Non-pigmented ciliary epithelial cell (primary cell): ENCODE data around the gene PNMA8C.
"Not testable (repeated sequence)": the region's sequence is repeated elsewhere in the genome, so short reads cannot be mapped to it uniquely, and the experiment has no call there.

Experiments
- DNase-seq: peaks from one replicate; pipeline ENCODE4 v3.0.0-alpha.2; 2010; ENCODE audit warnings: low read depth

The PNMA8C gene

GRCh38 chr19:46447006-46447405 is 18.3 kb upstream of the PNMA8C start:
- DNase-seq = no peak

DNA sequence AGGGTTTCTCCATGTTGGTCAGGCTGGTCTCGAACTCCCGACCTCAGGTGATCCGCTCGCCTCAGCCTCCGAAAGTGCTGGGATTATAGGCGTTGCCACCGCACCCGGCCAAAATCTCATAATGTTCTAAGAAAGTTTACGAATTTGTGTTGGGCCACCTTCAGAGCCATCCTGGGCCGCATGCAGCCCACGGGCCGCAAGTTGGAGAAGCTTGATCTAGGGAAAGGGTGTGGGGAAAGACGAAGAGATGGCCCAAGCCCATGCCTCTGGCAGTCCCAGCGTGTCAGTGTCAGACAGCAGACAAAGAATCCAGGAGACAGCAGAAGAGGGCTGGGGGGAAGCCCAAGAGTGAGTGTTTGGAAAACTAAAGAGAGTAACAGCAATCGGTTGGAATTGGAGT is 17.3 kb upstream of the PNMA8C start:
- no peak for DNase-seq

GRCh38 chr19:46442808-46443450 is 14.2 kb upstream of the PNMA8C start:
- DNase-seq = no peak

DNA sequence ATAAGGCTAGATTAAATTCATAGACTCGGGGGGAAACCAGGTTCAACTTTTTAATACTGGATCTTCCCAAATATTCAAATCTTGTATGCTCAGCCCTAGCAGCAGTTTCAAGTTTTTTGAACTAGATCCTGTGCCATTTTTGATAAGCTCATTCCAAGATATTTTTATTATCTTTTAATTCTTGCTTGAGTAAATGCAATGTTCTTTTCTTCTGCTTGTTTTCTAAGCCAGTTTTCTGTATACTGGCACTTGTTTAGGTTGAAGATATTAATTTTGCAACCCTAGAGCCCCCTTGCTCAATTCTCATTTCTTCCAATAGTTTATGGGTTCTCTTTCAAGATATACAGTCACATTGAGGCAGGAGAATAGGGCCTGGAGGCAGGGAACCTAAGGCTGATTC is 13.1 kb upstream of the PNMA8C start:
- no peak for DNase-seq

DNA sequence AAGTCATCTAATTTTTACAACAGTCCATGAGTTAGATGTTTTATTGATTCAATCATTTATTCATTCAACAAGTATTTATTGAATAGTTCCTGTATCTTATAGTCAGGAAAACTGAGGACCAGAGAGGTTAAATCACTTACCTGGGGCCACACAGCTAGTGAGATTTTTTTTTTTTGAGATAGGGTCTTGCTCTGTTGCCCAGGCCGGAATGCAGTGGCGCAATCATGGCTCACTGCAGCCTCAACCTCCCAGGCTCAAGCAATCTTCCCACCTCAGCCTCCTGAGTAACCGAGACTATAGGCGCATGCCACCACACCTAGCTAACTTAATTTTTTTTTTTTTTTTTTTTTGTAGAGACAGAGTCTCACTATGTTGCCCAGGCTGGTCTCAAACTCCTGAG is 7.0 kb upstream of the PNMA8C start:
- not testable (repeated sequence) for DNase-seq

DNA sequence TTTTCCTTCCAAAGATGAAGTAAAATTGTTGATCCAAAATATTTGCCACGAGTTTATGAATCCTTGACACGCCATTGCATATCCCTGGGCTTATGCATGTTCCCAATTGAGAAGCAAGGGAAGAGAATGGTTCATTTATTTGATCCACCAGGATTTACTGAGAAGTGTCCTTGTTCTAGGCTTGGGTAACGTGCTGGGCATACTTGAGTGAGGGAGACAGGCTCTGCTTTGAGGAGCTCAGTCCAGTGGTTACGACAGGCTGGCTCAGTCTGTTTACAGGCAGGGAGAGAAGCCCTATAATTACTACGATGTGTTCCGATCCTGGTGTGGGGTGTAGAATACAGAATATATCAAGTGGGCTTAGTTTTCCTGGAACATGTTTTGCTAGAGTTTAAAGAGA is 6.3 kb upstream of the PNMA8C start:
- DNase-seq = no peak

DNA sequence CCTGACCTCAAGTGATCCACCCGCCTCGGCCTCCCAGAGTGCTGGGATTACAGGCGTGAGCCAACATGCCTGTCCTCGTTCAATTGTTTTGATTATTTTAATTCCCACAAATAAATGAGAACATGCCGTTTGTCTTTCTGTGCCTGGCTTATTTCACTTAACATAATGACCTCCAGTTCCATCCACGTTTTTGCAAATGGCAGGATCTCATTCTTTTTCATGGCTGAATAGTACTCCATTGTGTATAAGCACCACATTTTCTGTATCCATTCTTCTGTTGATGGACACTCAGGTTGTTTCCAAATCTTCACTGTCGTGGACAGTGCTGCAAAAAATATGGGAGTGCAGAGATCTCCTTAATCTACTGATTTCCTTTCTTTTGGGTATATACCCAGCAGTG is 4.7 kb upstream of the PNMA8C start:
- not testable (repeated sequence) for DNase-seq

- DNase-seq = no peak
Observed at GRCh38 chr19:46431824-46432223, 3.1 kb upstream of the PNMA8C start.

DNA sequence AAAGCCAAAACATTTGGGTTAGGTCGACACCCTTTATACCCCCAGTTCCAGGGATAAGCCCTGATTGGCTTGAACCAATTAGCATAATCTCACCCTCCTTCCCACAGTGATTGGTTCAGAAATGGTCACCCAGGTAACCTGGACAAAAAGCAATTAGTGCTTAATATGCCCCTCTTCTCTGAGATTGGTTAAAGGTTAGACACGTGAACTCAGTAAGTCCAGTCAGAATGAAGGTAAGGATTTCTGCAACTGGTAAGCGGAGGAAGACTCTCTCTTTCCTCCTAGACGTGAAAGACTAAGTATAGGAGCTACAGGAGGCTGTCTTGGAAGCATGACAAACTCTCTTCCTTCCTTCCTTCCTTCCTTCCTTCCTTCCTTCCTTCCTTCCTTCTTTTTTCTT is 1.3 kb upstream of the PNMA8C start:
- DNase-seq = no peak

DNA sequence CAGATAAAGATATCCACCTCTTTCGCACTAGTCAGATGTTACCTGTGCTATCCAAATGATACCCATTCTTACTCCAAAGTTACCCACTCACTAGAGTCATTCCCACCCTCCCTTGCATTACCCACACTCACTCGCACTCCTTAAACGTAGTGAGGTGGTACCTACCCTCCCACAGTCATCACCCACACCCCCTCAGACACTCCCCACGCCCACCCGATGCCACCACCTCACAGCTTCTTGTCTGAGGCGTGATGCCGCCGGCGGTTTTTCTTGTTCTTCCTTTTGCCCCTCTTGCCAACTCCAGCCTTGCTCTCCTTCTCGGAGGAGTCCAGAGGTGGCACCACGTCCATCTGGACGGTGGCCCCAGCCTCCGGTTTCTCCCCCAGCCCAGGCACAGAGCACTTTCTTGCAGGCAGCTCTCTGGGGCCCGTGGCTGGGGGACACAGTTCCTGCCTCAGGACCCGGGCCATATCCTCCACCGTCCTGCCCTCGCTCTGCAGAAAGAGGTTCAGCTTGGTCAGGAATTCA is 1.2 kb downstream of the PNMA8C start:
- DNase-seq = no peak

GRCh38 chr19:46426506-46427162 is 2.1 kb downstream of the PNMA8C start:
- DNase-seq = no peak

- DNase-seq = no peak
Observed at GRCh38 chr19:46426035-46426505, 2.7 kb downstream of the PNMA8C start.

- DNase-seq = no peak
Observed at GRCh38 chr19:46423188-46423587, 5.5 kb downstream of the PNMA8C start.

DNA sequence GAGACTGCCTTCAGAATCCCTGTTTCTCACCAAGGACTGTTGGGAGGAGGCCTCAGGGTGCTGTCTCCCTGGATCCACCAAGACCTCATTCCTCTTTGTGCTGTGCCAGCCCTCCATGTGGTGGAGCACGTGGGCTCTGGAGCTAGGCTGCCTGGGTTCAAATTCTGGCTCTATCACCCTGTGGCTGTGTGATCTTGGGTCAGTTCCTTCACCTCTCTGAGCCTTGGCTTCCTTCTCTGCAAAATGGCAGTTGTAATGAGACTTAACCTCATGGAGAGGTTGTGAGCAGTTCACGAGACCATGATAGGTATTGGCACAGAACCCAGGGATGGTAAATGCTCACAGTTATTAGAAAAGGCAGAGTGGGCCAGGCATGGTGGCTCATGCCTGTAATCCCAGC is 6.4 kb downstream of the PNMA8C start:
- no peak for DNase-seq

- DNase-seq = no peak
Observed at GRCh38 chr19:46420056-46420455, 8.7 kb downstream of the PNMA8C start.

- DNase-seq = not testable (repeated sequence)
Observed at GRCh38 chr19:46415804-46416709, 12.7 kb downstream of the PNMA8C start.

- DNase-seq = not testable (repeated sequence)
Observed at GRCh38 chr19:46414899-46415298, 13.8 kb downstream of the PNMA8C start.

DNA sequence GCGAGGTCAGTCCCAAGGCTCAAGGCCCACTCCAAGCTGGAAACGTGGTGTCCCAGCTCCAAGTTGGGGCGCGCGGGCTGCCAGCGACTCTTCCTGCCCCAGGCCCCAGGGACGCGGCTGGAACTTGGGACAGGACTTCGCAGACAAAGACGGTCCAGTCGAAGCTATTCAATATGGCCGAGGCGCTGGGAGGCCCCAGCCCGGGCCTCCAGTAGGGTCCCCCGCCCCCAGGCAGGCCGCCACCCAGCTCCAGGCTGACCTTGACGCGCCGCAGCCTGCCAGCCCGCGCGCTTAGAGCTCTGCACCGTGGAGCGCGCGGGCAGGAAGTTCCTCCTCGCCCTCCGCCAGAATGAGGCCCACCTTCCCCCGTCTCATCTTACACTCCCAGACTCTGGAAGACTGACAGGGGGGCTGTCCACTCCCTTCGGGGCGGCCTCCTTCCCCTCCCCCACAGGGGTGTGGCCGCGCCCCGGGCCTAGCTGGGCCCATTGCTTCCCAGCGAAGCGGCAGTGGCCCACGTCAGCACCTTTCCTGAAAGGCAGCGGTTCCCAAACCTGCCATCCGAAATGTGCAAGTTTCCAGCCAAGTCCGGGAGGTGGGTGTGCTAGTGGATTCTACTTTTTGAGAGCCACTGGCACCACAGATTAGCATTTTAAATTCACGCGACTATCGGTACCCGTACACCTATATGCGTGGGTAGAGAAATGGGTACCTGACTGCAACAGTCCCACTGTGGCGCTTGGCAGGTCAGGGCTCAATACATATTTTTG is 15.3 kb downstream of the PNMA8C start, which contains the start of gene CCDC8:
TSS of gene CCDC8 (minus strand) at position 303 of the 770 bp plus-strand sequence. CDS start 754 bp downstream, outside the sequence.
- DNase-seq = peak; percentile 85

- no peak for DNase-seq
Observed at GRCh38 chr19:46412650-46413261, 16.0 kb downstream of the PNMA8C start.

- no peak for DNase-seq
Observed at GRCh38 chr19:46411925-46412649, 16.6 kb downstream of the PNMA8C start.
